Breast epithelium (tissue), 3 donors: ENCODE data around the gene FAM177B.

Source experiments
- POLR2A ChIP-seq: fragments of 450-650 bp; IDR thresholded peaks from one replicate; pipeline ENCODE4 v1.6.1; 2016; ENCODE audit warnings: antibody characterized with exemption, mild to moderate bottlenecking, moderate library complexity
- POLR2AphosphoS5 ChIP-seq, 3 donors: sonication (generic); formaldehyde crosslinking; IDR thresholded peaks; one replicate each; pipeline ENCODE4 v1.6.1; 2017; ENCODE audit warnings: antibody characterized with exemption in 3 of 3
- TF ChIP-seq, protein P1 (sequence below), 3 donors: fragments of 450-650 bp; IDR thresholded peaks; one replicate each; pipeline ENCODE4 v1.5.1; 2016 to 2017; ENCODE audit warnings: antibody characterized with exemption in 3 of 3, mild to moderate bottlenecking in 3 of 3, moderate library complexity in 3 of 3

DNA sequence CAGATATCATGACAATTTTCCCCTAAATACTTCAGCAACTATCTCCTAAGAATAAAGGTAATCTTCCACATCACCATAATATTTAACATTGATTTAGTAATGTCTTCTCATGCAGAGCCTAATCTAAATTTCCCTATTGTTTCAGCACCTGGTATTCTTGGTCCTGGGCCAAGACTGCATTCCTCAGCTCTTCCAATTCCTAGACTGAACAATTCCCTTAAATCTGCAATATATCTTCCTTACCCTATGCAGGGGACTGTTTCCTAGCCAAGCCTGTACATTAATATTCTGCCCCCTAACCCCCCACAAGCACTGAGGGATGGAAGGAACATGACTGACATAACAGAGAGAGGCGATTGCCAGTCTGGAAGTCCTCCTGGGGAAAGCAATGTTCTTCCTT, 49.1 kb downstream of the FAM177B start:
- TF ChIP-seq, protein P1, sequence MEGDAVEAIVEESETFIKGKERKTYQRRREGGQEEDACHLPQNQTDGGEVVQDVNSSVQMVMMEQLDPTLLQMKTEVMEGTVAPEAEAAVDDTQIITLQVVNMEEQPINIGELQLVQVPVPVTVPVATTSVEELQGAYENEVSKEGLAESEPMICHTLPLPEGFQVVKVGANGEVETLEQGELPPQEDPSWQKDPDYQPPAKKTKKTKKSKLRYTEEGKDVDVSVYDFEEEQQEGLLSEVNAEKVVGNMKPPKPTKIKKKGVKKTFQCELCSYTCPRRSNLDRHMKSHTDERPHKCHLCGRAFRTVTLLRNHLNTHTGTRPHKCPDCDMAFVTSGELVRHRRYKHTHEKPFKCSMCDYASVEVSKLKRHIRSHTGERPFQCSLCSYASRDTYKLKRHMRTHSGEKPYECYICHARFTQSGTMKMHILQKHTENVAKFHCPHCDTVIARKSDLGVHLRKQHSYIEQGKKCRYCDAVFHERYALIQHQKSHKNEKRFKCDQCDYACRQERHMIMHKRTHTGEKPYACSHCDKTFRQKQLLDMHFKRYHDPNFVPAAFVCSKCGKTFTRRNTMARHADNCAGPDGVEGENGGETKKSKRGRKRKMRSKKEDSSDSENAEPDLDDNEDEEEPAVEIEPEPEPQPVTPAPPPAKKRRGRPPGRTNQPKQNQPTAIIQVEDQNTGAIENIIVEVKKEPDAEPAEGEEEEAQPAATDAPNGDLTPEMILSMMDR (IDR thresholded peaks at IDR 0.05) = no peak
- TF ChIP-seq POLR2A = no peak
- no peak for TF ChIP-seq POLR2AphosphoS5 (IDR thresholded peaks at IDR 0.05)
